ENCODE measurements around the gene RPS8.

DNA sequence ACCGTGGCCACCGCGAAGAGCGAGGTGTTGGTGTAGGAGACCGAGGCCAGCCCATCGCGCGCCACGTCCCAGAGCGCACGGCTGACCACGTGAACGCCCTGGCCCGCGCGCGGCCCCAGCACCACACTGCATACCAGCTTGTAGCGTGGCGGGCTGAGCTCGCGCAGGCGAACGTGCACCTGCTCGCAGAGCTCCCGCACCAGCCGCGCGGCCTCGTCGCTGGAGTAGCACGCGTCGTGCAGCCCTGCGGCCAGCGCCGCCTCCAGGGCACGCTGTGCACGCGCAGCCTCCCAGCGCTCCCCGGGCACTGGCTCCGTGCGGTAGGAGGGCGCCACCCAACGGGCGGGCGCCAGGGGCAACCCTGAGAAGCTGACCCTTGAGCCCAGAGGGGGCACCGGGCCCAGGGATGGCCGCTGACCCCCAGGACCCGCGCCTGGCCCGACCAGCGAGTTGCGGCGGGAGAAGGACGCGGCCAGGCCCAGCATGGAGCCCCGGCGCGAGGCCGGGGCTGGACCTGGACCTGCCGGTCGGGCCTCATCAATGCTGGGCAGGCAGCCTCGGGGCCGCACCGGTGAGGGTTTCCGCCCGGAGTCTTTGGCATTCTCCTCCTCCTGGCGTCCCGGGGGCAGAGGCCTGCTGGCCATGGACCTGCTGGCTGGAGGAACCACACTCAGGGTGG is 30.8 kb downstream of the RPS8 start:
- TF ChIP-seq FOXM1 (IDR thresholded peaks at IDR 0.05; ENCODE audit: borderline replicate concordance, low read depth) = no peak
- TF ChIP-seq, protein P1, sequence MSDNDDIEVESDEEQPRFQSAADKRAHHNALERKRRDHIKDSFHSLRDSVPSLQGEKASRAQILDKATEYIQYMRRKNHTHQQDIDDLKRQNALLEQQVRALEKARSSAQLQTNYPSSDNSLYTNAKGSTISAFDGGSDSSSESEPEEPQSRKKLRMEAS (IDR thresholded peaks at IDR 0.05) = no peak
- TF ChIP-seq EP300 (IDR thresholded peaks at IDR 0.05; ENCODE audit: borderline replicate concordance) = no peak
- TF ChIP-seq, protein P2, sequence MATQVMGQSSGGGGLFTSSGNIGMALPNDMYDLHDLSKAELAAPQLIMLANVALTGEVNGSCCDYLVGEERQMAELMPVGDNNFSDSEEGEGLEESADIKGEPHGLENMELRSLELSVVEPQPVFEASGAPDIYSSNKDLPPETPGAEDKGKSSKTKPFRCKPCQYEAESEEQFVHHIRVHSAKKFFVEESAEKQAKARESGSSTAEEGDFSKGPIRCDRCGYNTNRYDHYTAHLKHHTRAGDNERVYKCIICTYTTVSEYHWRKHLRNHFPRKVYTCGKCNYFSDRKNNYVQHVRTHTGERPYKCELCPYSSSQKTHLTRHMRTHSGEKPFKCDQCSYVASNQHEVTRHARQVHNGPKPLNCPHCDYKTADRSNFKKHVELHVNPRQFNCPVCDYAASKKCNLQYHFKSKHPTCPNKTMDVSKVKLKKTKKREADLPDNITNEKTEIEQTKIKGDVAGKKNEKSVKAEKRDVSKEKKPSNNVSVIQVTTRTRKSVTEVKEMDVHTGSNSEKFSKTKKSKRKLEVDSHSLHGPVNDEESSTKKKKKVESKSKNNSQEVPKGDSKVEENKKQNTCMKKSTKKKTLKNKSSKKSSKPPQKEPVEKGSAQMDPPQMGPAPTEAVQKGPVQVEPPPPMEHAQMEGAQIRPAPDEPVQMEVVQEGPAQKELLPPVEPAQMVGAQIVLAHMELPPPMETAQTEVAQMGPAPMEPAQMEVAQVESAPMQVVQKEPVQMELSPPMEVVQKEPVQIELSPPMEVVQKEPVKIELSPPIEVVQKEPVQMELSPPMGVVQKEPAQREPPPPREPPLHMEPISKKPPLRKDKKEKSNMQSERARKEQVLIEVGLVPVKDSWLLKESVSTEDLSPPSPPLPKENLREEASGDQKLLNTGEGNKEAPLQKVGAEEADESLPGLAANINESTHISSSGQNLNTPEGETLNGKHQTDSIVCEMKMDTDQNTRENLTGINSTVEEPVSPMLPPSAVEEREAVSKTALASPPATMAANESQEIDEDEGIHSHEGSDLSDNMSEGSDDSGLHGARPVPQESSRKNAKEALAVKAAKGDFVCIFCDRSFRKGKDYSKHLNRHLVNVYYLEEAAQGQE (IDR thresholded peaks at IDR 0.05; ENCODE audit: low read depth) = no peak
- TF ChIP-seq YY1 (IDR thresholded peaks at IDR 0.05; ENCODE audit: low read depth) = no peak
- no peak for TF ChIP-seq NFIC (IDR thresholded peaks at IDR 0.05)
- TF ChIP-seq EGR1 (IDR thresholded peaks at IDR 0.05) = no peak
- no peak for TF ChIP-seq TEAD4 (IDR thresholded peaks at IDR 0.05)
- no peak for TF ChIP-seq CREB1 (IDR thresholded peaks at IDR 0.05; ENCODE audit: low read depth)
- TF ChIP-seq CEBPB (IDR thresholded peaks at IDR 0.05) = no peak
- no peak for TF ChIP-seq RAD21 (IDR thresholded peaks at IDR 0.05; ENCODE audit: low read depth)
- TF ChIP-seq TAF1 (IDR thresholded peaks at IDR 0.05; ENCODE audit: low read depth) = no peak
- TF ChIP-seq, protein P3, sequence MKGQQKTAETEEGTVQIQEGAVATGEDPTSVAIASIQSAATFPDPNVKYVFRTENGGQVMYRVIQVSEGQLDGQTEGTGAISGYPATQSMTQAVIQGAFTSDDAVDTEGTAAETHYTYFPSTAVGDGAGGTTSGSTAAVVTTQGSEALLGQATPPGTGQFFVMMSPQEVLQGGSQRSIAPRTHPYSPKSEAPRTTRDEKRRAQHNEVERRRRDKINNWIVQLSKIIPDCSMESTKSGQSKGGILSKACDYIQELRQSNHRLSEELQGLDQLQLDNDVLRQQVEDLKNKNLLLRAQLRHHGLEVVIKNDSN (IDR thresholded peaks at IDR 0.05) = no peak
- no peak for TF ChIP-seq TCF12 (IDR thresholded peaks at IDR 0.05; ENCODE audit: low read depth)

Measured in Ishikawa (cell line).